ENCODE data around the gene JUND.

The JUND gene

DNA sequence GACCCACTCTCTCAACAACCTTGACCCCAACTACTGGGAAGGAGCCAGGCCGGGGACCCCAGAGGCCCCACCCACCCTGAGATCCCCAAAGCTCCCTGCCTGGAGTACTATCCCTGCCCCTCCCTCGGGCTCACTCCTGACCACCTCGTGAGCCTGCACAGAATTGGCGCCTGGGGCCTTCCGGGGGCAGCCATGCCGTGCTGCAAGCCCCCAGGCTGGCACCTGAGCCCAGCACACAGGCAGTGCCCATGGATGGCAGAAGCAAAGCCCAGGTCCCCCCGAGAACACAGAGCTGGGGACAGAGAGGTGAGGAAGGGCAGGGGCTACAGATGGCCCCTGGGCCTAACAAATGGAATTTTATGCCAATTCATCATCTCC lies 27.5 kb upstream of the JUND start:
- no peak for TF ChIP-seq TEAD4 (IDR thresholded peaks at IDR 0.05)
- no peak for TF ChIP-seq TCF12 (IDR thresholded peaks at IDR 0.05; ENCODE audit: low read depth)
- TF ChIP-seq FOXM1 (IDR thresholded peaks at IDR 0.05; ENCODE audit: borderline replicate concordance, low read depth) = no peak
- no peak for TF ChIP-seq YY1 (IDR thresholded peaks at IDR 0.05; ENCODE audit: low read depth)
- no peak for TF ChIP-seq CEBPB (IDR thresholded peaks at IDR 0.05)
- TF ChIP-seq TAF1 (IDR thresholded peaks at IDR 0.05; ENCODE audit: low read depth) = no peak
- no peak for TF ChIP-seq NFIC (IDR thresholded peaks at IDR 0.05)
- no peak for TF ChIP-seq EGR1 (IDR thresholded peaks at IDR 0.05)
- TF ChIP-seq, protein P1, sequence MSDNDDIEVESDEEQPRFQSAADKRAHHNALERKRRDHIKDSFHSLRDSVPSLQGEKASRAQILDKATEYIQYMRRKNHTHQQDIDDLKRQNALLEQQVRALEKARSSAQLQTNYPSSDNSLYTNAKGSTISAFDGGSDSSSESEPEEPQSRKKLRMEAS (IDR thresholded peaks at IDR 0.05) = no peak
- TF ChIP-seq EP300 (IDR thresholded peaks at IDR 0.05; ENCODE audit: borderline replicate concordance) = no peak
- no peak for TF ChIP-seq RAD21 (IDR thresholded peaks at IDR 0.05; ENCODE audit: low read depth)
- no peak for TF ChIP-seq CREB1 (IDR thresholded peaks at IDR 0.05; ENCODE audit: low read depth)
- TF ChIP-seq, protein P2, sequence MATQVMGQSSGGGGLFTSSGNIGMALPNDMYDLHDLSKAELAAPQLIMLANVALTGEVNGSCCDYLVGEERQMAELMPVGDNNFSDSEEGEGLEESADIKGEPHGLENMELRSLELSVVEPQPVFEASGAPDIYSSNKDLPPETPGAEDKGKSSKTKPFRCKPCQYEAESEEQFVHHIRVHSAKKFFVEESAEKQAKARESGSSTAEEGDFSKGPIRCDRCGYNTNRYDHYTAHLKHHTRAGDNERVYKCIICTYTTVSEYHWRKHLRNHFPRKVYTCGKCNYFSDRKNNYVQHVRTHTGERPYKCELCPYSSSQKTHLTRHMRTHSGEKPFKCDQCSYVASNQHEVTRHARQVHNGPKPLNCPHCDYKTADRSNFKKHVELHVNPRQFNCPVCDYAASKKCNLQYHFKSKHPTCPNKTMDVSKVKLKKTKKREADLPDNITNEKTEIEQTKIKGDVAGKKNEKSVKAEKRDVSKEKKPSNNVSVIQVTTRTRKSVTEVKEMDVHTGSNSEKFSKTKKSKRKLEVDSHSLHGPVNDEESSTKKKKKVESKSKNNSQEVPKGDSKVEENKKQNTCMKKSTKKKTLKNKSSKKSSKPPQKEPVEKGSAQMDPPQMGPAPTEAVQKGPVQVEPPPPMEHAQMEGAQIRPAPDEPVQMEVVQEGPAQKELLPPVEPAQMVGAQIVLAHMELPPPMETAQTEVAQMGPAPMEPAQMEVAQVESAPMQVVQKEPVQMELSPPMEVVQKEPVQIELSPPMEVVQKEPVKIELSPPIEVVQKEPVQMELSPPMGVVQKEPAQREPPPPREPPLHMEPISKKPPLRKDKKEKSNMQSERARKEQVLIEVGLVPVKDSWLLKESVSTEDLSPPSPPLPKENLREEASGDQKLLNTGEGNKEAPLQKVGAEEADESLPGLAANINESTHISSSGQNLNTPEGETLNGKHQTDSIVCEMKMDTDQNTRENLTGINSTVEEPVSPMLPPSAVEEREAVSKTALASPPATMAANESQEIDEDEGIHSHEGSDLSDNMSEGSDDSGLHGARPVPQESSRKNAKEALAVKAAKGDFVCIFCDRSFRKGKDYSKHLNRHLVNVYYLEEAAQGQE (IDR thresholded peaks at IDR 0.05; ENCODE audit: low read depth) = no peak
- no peak for TF ChIP-seq ZBTB7A (IDR thresholded peaks at IDR 0.05; ENCODE audit: low read depth)
- TF ChIP-seq, protein P3, sequence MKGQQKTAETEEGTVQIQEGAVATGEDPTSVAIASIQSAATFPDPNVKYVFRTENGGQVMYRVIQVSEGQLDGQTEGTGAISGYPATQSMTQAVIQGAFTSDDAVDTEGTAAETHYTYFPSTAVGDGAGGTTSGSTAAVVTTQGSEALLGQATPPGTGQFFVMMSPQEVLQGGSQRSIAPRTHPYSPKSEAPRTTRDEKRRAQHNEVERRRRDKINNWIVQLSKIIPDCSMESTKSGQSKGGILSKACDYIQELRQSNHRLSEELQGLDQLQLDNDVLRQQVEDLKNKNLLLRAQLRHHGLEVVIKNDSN (IDR thresholded peaks at IDR 0.05) = no peak

DNA sequence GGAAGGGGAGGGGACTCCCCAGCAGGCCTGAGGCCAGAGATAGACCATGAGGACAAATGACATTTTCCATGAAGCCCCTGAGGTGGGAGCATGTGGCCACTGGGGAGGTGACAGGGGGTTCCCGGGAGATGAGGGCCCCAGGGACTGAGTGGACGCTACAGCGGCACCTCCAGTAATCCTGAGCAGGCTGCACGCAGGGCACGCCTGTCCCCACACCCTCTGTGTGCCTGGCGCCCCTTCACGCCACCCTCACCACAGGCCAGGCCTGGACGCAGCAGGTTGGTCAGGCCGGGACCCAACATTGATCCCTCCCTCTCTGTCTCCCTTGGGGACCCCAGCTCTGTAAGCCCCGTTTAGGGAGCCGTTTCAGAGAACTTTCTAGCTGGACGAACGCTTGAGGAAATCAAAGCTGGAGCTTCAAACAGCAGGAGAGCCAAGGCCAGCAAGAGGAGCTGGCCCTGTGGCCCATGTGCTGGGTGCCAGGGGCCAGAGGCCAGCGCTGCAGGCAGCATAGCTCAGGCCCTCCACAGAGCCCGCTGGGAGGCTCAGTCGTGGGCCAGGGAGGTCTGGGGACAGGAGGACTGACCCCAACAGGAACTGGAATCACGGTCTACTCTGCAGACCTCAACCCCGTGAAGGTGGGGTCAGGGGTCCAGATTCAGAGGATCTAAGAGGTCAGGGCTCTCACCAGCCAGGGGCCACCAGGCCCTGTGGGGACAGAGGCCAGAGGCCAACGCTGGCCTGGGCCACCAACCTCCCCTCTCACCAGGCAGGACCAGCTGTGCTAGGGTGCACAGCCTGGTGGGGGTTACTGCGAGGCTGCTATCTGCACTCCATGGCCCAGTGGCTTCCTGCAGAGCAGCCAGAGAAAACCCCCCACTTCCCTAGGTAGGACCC lies 26.9 kb upstream of the JUND start:
- TF ChIP-seq CEBPB (IDR thresholded peaks at IDR 0.05) (no peak), RAD21 (IDR thresholded peaks at IDR 0.05; ENCODE audit: low read depth) (no peak)
- TF ChIP-seq, protein P2 (IDR thresholded peaks at IDR 0.05; ENCODE audit: low read depth) = no peak

DNA sequence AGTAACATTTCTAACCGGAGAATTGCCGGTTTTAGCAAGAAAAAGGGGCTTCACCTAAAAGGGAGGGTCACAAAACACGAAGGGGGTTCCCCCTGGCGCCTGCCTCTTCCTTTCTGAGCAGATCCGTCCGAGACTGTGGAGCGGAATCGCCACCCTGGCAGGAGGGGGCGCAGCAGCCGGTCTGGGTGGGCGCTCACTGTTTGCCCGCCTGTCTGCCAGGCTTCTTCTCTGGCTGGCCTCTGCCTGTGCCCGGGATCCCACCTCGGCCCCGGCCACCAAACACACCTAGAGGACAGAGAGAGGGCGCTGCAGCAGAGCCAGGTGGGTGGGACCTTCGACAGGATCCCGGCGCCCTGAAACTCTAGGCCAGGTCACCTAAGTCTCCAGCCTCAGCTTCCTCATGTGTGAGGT lies 25.9 kb upstream of the JUND start:
- no peak for TF ChIP-seq CEBPB (IDR thresholded peaks at IDR 0.05)
- TF ChIP-seq TEAD4 (IDR thresholded peaks at IDR 0.05) = no peak

DNA sequence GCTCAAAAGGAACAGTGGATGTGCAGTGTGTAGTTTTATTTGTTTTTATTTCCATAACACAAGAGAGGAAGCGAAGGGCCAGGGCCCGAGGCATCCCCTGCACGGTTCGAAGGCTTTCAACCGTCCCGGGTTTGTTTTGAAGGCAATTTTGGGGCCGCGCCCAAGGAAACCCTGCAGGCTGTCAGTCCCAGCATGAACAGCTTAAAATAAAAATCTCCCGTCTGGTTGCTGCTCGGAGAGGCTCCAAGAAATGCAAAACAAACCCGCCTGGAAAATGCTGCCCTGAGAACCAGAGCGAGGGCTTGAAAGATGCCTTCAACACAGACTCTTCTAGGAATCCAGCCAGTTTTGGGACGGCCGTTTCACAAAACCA lies 25.5 kb upstream of the JUND start:
- TF ChIP-seq, protein P1 (IDR thresholded peaks at IDR 0.05) = no peak

DNA sequence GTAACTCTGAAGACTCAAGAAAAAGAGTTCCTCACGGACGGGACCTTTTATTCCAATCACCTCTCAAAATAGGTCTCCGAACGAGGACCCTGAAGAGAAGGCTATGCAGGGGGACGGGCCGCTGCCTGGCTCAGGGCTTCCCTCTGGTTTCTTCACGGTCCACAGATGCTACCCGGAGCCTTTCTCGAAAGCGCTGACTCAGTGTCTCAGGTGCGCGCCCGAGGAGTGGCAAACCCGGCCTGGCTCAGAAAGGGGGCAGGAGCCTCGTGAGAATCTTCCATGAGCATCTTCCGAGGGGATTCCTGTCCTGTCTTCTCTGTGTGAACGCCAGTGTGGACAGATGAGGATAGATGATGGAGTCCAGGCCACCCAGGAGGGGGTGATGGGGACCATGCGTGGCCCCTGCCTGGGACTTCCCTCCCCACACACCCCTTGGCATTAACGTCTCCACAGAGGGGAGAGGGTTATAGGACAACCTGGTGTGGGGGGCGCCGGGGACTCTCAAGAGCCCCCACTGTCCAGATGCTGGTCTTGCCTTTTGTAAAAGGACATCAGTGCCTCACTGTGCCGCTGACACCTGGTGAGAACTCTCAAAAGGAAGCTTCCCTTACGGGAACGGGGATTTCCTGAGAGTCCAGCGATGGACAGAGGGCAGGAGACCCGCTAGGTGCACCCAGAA lies 24.9 kb upstream of the JUND start:
- TF ChIP-seq YY1 (IDR thresholded peaks at IDR 0.05; ENCODE audit: low read depth) (no peak), CREB1 (IDR thresholded peaks at IDR 0.05; ENCODE audit: low read depth) (no peak), TCF12 (IDR thresholded peaks at IDR 0.05; ENCODE audit: low read depth) (no peak), CEBPB (IDR thresholded peaks at IDR 0.05) (no peak), EGR1 (IDR thresholded peaks at IDR 0.05) (no peak), NFIC (IDR thresholded peaks at IDR 0.05) (no peak)

DNA sequence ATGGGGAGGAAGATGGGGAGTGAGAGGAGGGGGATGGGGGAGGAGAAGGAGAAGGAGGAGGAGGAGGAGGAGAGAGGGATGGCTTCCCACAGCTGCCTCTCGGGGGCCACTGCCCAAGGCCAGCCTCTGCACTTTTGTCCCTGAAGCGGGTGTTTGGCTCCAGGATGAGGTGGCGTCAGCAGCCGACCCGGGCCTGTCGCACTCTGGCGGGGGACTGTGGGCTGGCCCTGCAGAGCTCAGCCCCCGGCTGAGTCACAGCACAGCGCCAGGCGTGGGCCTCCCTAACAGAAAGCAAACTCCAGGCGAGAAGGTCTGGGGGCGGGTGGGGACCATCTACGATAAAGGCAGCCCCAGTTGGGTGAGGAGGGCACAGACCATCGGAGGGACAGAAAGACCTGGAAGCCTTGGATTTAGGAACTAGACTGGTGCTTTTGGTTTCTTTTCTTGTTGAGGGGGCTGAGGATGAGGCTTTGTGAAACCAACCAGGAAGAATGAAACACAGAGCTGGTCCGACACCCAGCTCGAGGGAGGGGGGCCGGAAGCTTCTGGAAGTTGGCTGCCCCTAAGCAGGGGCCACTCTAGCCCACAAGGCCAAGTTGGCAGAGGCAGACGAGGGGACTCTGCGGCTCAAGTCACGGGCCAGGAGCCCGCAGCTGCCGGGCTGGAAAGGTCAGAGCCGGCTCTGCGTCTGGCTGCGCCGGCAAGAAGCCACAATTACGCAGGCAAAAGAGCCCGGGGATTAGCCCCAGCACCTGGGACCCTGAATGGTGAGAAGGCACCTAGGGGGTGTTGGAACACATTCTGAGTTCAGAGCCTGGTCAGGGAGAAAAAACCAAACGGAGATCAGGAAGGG lies 23.3 kb upstream of the JUND start:
- no peak for TF ChIP-seq RAD21 (IDR thresholded peaks at IDR 0.05; ENCODE audit: low read depth)
- no peak for TF ChIP-seq EP300 (IDR thresholded peaks at IDR 0.05; ENCODE audit: borderline replicate concordance)
- no peak for TF ChIP-seq NFIC (IDR thresholded peaks at IDR 0.05)
- TF ChIP-seq EGR1 (IDR thresholded peaks at IDR 0.05) = no peak
- TF ChIP-seq TEAD4 (IDR thresholded peaks at IDR 0.05) = no peak
- TF ChIP-seq CEBPB (IDR thresholded peaks at IDR 0.05) = no peak
- TF ChIP-seq FOXM1 (IDR thresholded peaks at IDR 0.05; ENCODE audit: borderline replicate concordance, low read depth) = no peak
- no peak for TF ChIP-seq YY1 (IDR thresholded peaks at IDR 0.05; ENCODE audit: low read depth)
- no peak for TF ChIP-seq TCF12 (IDR thresholded peaks at IDR 0.05; ENCODE audit: low read depth)
- no peak for TF ChIP-seq CREB1 (IDR thresholded peaks at IDR 0.05; ENCODE audit: low read depth)
- TF ChIP-seq, protein P1 (IDR thresholded peaks at IDR 0.05) = no peak
- TF ChIP-seq TAF1 (IDR thresholded peaks at IDR 0.05; ENCODE audit: low read depth) = no peak
- TF ChIP-seq, protein P3 (IDR thresholded peaks at IDR 0.05) = no peak
- no peak for TF ChIP-seq ZBTB7A (IDR thresholded peaks at IDR 0.05; ENCODE audit: low read depth)
- TF ChIP-seq, protein P2 (IDR thresholded peaks at IDR 0.05; ENCODE audit: low read depth) = no peak
